Osteoblast (primary cell): ENCODE measurements around the gene NTM. TPM values are rescaled to one million over a fixed set of nuclear protein-coding genes. Genes with fewer than 3 reads are reported as not detected.

Experiments used
- DNase-seq: peaks from one replicate; pipeline ENCODE4 v3.0.0; 2011; ENCODE audit warnings: low spot score, mixed read lengths; ENCODE audit not compliant: insufficient read length; ENCODE audit errors: missing footprints
- H2AFZ ChIP-seq: 2 replicates; pipeline ENCODE4 v1.6.0; 2011; ENCODE audit warnings: mild to moderate bottlenecking, low read length
- H3K27ac ChIP-seq: 2 replicates; pipeline ENCODE4 v1.5.1; 2011; ENCODE audit warnings: mild to moderate bottlenecking, low read depth, low read length, moderate library complexity
- H3K27me3 ChIP-seq: 2 replicates; pipeline ENCODE4 v1.6.0; 2012; ENCODE audit warnings: mild to moderate bottlenecking, control low read depth, inconsistent platforms, low read length, moderate library complexity; ENCODE audit not compliant: insufficient read depth
- H3K36me3 ChIP-seq: 2 replicates; pipeline ENCODE4 v1.5.1; 2011; ENCODE audit warnings: mild to moderate bottlenecking, low read length, control low read depth, moderate library complexity; ENCODE audit not compliant: insufficient read depth
- H3K4me1 ChIP-seq: 2 replicates; pipeline ENCODE4 v1.5.1; 2011; ENCODE audit warnings: mild to moderate bottlenecking, low read length, control low read depth, moderate library complexity; ENCODE audit not compliant: insufficient read depth
- H3K4me2 ChIP-seq: 2 replicates; pipeline ENCODE4 v1.6.0; 2011; ENCODE audit warnings: mild to moderate bottlenecking, low read length; ENCODE audit not compliant: insufficient read depth
- H3K4me3 ChIP-seq: fragments of 200-600 bp; sonication (generic); 3 replicates; pipeline ENCODE4 v1.5.1; 2012; ENCODE audit warnings: mild to moderate bottlenecking, low read length, inconsistent platforms; ENCODE audit not compliant: insufficient read depth
- H3K79me2 ChIP-seq: 2 replicates; pipeline ENCODE4 v1.6.0; 2012; ENCODE audit warnings: mild to moderate bottlenecking, low read length, control low read depth, inconsistent platforms; ENCODE audit not compliant: insufficient read depth
- H3K9me3 ChIP-seq: 2 replicates; pipeline ENCODE4 v1.5.1; 2011; ENCODE audit warnings: low read depth, low read length, control low read depth
- H4K20me1 ChIP-seq: 2 replicates; pipeline ENCODE4 v1.6.0; 2012; ENCODE audit warnings: mild to moderate bottlenecking, low read length, control low read depth; ENCODE audit not compliant: insufficient read depth
- CTCF ChIP-seq: IDR thresholded peaks from 2 replicates; pipeline ENCODE4 v1.5.1; 2011; ENCODE audit warnings: mild to moderate bottlenecking, low read depth, low read length, moderate library complexity; ENCODE audit errors: extremely low read depth
- total RNA-seq: library from RNA; depleted of rRNA; stranded (reverse); fragments of >200 nt; gene quantifications from 2 replicates; pipeline ENCODE4 v1.2.3, GENCODE V29; 2012

The NTM gene
- total RNA-seq, 1 donor, result 48.1 TPM

GRCh38 chr11:131977854-131978253, 607.4 kb downstream of the NTM start:
- Histone ChIP-seq H3K27ac (peak overlapping the region; percentile 33), H2AFZ (no peak overlapping the region), H3K79me2 (no peaks in the 10 kb centered on the region), H4K20me1 (no peaks in the 10 kb centered on the region), H3K27me3 (no peaks in the 10 kb centered on the region), H3K4me2 (peak overlapping the region; percentile 29), H3K9me3 (no peaks in the 10 kb centered on the region), H3K4me1 (peaks cover 24% of the 10 kb centered on the region), H3K36me3 (peaks cover 5% of the 10 kb centered on the region), H3K4me3 (no peak overlapping the region)
- DNase-seq, result peak; percentile 79
- TF ChIP-seq CTCF, result no peak

GRCh38 chr11:131978351-131978750, 607.9 kb downstream of the NTM start:
- no peak overlapping the region for H3K4me2 ChIP-seq
- DNase-seq, result no peak
- no peaks in the 10 kb centered on the region for H3K27me3 ChIP-seq
- no peak for TF ChIP-seq CTCF
- H3K36me3 ChIP-seq, result peaks cover 5% of the 10 kb centered on the region
- H4K20me1 ChIP-seq, result no peaks in the 10 kb centered on the region
- H3K9me3 ChIP-seq, result no peaks in the 10 kb centered on the region
- no peak overlapping the region for H2AFZ ChIP-seq
- H3K27ac ChIP-seq, result no peak overlapping the region
- peaks cover 24% of the 10 kb centered on the region for H3K4me1 ChIP-seq
- no peak overlapping the region for H3K4me3 ChIP-seq
- no peaks in the 10 kb centered on the region for H3K79me2 ChIP-seq

GRCh38 chr11:131979364-131979763, 608.9 kb downstream of the NTM start:
- H3K27me3 ChIP-seq, result no peaks in the 10 kb centered on the region
- no peak for TF ChIP-seq CTCF
- H3K27ac ChIP-seq, result no peak overlapping the region
- peaks cover 5% of the 10 kb centered on the region for H3K36me3 ChIP-seq
- no peaks in the 10 kb centered on the region for H4K20me1 ChIP-seq
- H2AFZ ChIP-seq, result no peak overlapping the region
- no peak overlapping the region for H3K4me3 ChIP-seq
- H3K4me2 ChIP-seq, result no peak overlapping the region
- peaks cover 24% of the 10 kb centered on the region for H3K4me1 ChIP-seq
- H3K9me3 ChIP-seq, result no peaks in the 10 kb centered on the region
- no peak for DNase-seq
- no peaks in the 10 kb centered on the region for H3K79me2 ChIP-seq

- H3K4me2 ChIP-seq, result no peak overlapping the region
- H3K79me2 ChIP-seq, result no peaks in the 10 kb centered on the region
- no peak for TF ChIP-seq CTCF
- H3K9me3 ChIP-seq, result no peaks in the 10 kb centered on the region
- no peaks in the 10 kb centered on the region for H3K27me3 ChIP-seq
- no peak overlapping the region for H2AFZ ChIP-seq
- no peak for DNase-seq
- H3K4me1 ChIP-seq, result peaks cover 24% of the 10 kb centered on the region
- H3K27ac ChIP-seq, result no peak overlapping the region
- peaks cover 5% of the 10 kb centered on the region for H3K36me3 ChIP-seq
- H3K4me3 ChIP-seq, result no peak overlapping the region
- H4K20me1 ChIP-seq, result no peaks in the 10 kb centered on the region
These were observed 609.8 kb downstream of the NTM start for GRCh38 chr11:131980199-131980598.
